IMR-90 (cell line): ENCODE data around the gene IFNE. TPM values are rescaled to one million over a fixed set of nuclear protein-coding genes. Genes with fewer than 3 reads are reported as not detected.

ENCODE experiments used
- ATAC-seq: fragments of 200-7000 bp; cut with Tn5 transposase; 2 replicates; pipeline ENCODE4 v1.9.1; 2020; ENCODE audit warnings: low read depth, mild to moderate bottlenecking, moderate library complexity
- BruUV-seq: library from RNA; stranded (reverse); fragments of 400-500 nt; replicated peaks from 2 replicates; lab custom pipeline; 2021; lab: Mats Ljungman, UMichigan
- CTCF ChIA-PET: fragments of 300-600 bp; formaldehyde crosslinking; extraction: SDS; loops from one replicate; lab custom pipeline; 2021; ENCODE audit warnings: antibody characterized with exemption; lab: Yijun Ruan, JAX
- POLR2A ChIA-PET: fragments of 300-600 bp; sonication (Branson Sonifier 250); formaldehyde crosslinking; loops from one replicate; lab custom pipeline; 2022; ENCODE audit warnings: antibody characterized with exemption; ENCODE audit not compliant: unreplicated experiment; lab: Charles Lee
- DNase-seq: peaks from one replicate; pipeline ENCODE4 v3.0.0; 2013
- H2AFZ ChIP-seq: replicated peaks from 2 replicates; pipeline ENCODE3; 2013; ENCODE audit warnings: low read length, mild to moderate bottlenecking; ENCODE audit not compliant: poor library complexity
- H2AK5ac ChIP-seq: 2 replicates; pipeline ENCODE4 v1.6.1; 2013; ENCODE audit warnings: low read depth, low read length, inconsistent platforms
- H2AK9ac ChIP-seq: replicated peaks from 2 replicates; pipeline ENCODE3; 2013; ENCODE audit warnings: mild to moderate bottlenecking, low read depth, low read length, moderate library complexity; ENCODE audit not compliant: poor library complexity
- H2BK120ac ChIP-seq: 2 replicates; pipeline ENCODE4 v1.6.1; 2013; ENCODE audit warnings: low read depth, low read length, inconsistent platforms
- H2BK15ac ChIP-seq: 3 replicates; pipeline ENCODE4 v1.6.1; 2013; ENCODE audit warnings: low read depth, low read length, inconsistent platforms
- H2BK20ac ChIP-seq: 2 replicates; pipeline ENCODE4 v1.6.1; 2013; ENCODE audit warnings: low read depth, mild to moderate bottlenecking, inconsistent platforms, low read length, moderate library complexity
- H2BK5ac ChIP-seq: 2 replicates; pipeline ENCODE4 v1.6.1; 2013; ENCODE audit warnings: mild to moderate bottlenecking, low read depth, low read length, inconsistent platforms; ENCODE audit not compliant: poor library complexity, severe bottlenecking
- H3K14ac ChIP-seq: replicated peaks from 2 replicates; pipeline ENCODE4 v1.6.1; 2013; ENCODE audit warnings: low read depth, low read length, inconsistent platforms
- H3K18ac ChIP-seq: 2 replicates; pipeline ENCODE4 v1.6.1; 2013; ENCODE audit warnings: low read depth, low read length, control low read depth
- H3K23ac ChIP-seq: 2 replicates; pipeline ENCODE4 v1.6.1; 2013; ENCODE audit warnings: low read depth, low read length, inconsistent platforms
- H3K27ac ChIP-seq: 2 replicates; pipeline ENCODE4 v1.5.1; 2013; ENCODE audit warnings: mild to moderate bottlenecking, control low read depth, low read length; ENCODE audit not compliant: insufficient read depth
- H3K27me3 ChIP-seq: 2 replicates; pipeline ENCODE4 v1.6.1; 2013; ENCODE audit warnings: low read length; ENCODE audit not compliant: control insufficient read depth, insufficient read depth
- H3K36me3 ChIP-seq: 2 replicates; pipeline ENCODE4 v1.6.1; 2013; ENCODE audit warnings: low read length, mixed read lengths; ENCODE audit not compliant: control insufficient read depth, insufficient read depth
- H3K4ac ChIP-seq: 2 replicates; pipeline ENCODE4 v1.6.1; 2013; ENCODE audit warnings: low read depth, low read length, inconsistent platforms
- H3K4me1 ChIP-seq: 2 replicates; pipeline ENCODE4 v1.6.1; 2013; ENCODE audit warnings: low read length, mixed read lengths; ENCODE audit not compliant: control insufficient read depth, insufficient read depth
- H3K4me2 ChIP-seq: 2 replicates; pipeline ENCODE4 v1.6.1; 2013; ENCODE audit warnings: low read depth, mild to moderate bottlenecking, control low read depth, low read length, moderate library complexity
- H3K4me3 ChIP-seq: 2 replicates; pipeline ENCODE4 v1.5.1; 2013; ENCODE audit warnings: low read depth, mild to moderate bottlenecking, control low read depth, low read length, moderate library complexity; ENCODE audit not compliant: insufficient read depth
- H3K56ac ChIP-seq: 2 replicates; pipeline ENCODE4 v1.6.1; 2013; ENCODE audit warnings: low read length, inconsistent platforms; ENCODE audit not compliant: insufficient read depth; ENCODE audit errors: extremely low read depth
- H3K79me1 ChIP-seq, 2 experiments: 2 replicates each; pipeline ENCODE4 v1.6.1; 2013; ENCODE audit warnings: low read length in 2 of 2, inconsistent platforms in 1 of 2, low read depth in 1 of 2
- H3K9ac ChIP-seq: 2 replicates; pipeline ENCODE4 v1.6.1; 2013; ENCODE audit warnings: low read depth, low read length, control low read depth
- H3K9me1 ChIP-seq: 2 replicates; pipeline ENCODE4 v1.6.1; 2013; ENCODE audit warnings: low read length, inconsistent platforms; ENCODE audit not compliant: insufficient read depth
- H3K9me3 ChIP-seq: 2 replicates; pipeline ENCODE4 v1.6.1; 2013; ENCODE audit warnings: low read length; ENCODE audit not compliant: control insufficient read depth, insufficient read depth
- H4K20me1 ChIP-seq: 2 replicates; pipeline ENCODE4 v1.6.1; 2013; ENCODE audit warnings: low read length, inconsistent platforms; ENCODE audit not compliant: insufficient read depth
- H4K5ac ChIP-seq: 2 replicates; pipeline ENCODE4 v1.6.1; 2013; ENCODE audit warnings: mild to moderate bottlenecking, low read depth, low read length, control low read depth
- H4K8ac ChIP-seq, 2 experiments: 2 replicates each; pipeline ENCODE4 v1.6.1; 2013; ENCODE audit warnings: low read depth in 2 of 2, low read length in 2 of 2, control low read depth in 1 of 2, inconsistent platforms in 1 of 2
- H4K91ac ChIP-seq: 2 replicates; pipeline ENCODE4 v1.6.1; 2013; ENCODE audit warnings: low read depth, low read length, inconsistent platforms; ENCODE audit not compliant: insufficient read depth
- CEBPB ChIP-seq: IDR thresholded peaks from 2 replicates; pipeline ENCODE4 v1.6.1; 2012; ENCODE audit warnings: low read depth, low read length, improper control_type of control experiment
- RFX5 ChIP-seq: IDR thresholded peaks from 2 replicates; pipeline ENCODE4 v1.8.0; 2012; ENCODE audit warnings: low read depth, mild to moderate bottlenecking, low read length, moderate library complexity
- dilution Hi-C: fragments of 300-500 bp; cut with HindIII; formaldehyde crosslinking; loops from one replicate; pipeline ENCODE4 v1.14.3; 2018; ENCODE audit warnings: low sequenced_read_pairs; ENCODE audit not compliant: unreplicated experiment
- in situ Hi-C: fragments of 300-500 bp; cut with MboI; formaldehyde crosslinking; loops from 3 replicates; pipeline ENCODE4 v1.14.3; 2019; ENCODE audit warnings: low sequenced_read_pairs, inconsistent platforms, mixed read lengths
- intact Hi-C: fragments of 100-400 bp; cut with micrococcal nuclease; formaldehyde crosslinking; loops from 2 replicates; pipeline ENCODE4 v1.10.0; 2022
- polyA plus RNA-seq, 3 experiments: library from polyadenylated mRNA; depleted of rRNA; stranded (reverse); fragments of >200 nt; gene quantifications; 2 replicates each; pipeline ENCODE4 v1.2.3, GENCODE V29; 2012; ENCODE audit warnings: low replicate concordance in 1 of 3
- total RNA-seq: library from RNA; depleted of rRNA; stranded (reverse); fragments of >200 nt; gene quantifications from 2 replicates; pipeline ENCODE4 v1.2.3, GENCODE V29; 2012
- TF ChIP-seq, protein P1 (sequence below): fragments of 150-350 bp; IDR thresholded peaks from 2 replicates; pipeline ENCODE4 v1.6.1; 2017; ENCODE audit warnings: mild to moderate bottlenecking, antibody characterized with exemption, low read length, low read depth

Gene IFNE
- total and polyA plus RNA-seq, 2 of the 4 experiments (the other 2 are of a cell fraction): 1.4 to 1.8 TPM

GRCh38 chr9:21504894-21505293 is 22.8 kb upstream of the IFNE start:
- Histone ChIP-seq H4K8ac (peak overlapping the region in 1 of 2 experiments; percentile 31; a peak in 1 of 4 replicates), H4K5ac (no peak overlapping the region; the same call in 1 of the 2 replicates), H2AFZ (no peak overlapping the region), H3K14ac (no peak overlapping the region), H3K4ac (no peak overlapping the region), H3K18ac (peak overlapping the region; percentile 75; the same call in 1 of the 2 replicates), H2BK15ac (no peak overlapping the region), H3K9ac (no peak overlapping the region), H2BK5ac (peak overlapping the region; percentile 35), H3K23ac (no peak overlapping the region), H3K4me2 (no peak overlapping the region), H3K9me3 (no peaks in the 10 kb centered on the region), H3K56ac (no peak overlapping the region), H3K27me3 (no peaks in the 10 kb centered on the region), H4K91ac (no peak overlapping the region), H3K27ac (no peak overlapping the region), H3K4me1 (peaks cover 6% of the 10 kb centered on the region; the same call in 1 of the 2 replicates), H3K79me1 (peaks cover 18 to 49% of the 10 kb centered on the region in 2 experiments), H3K36me3 (no peaks in the 10 kb centered on the region; the same call in 1 of the 2 replicates), H2BK20ac (0 out of 2 replicates have a peak overlapping the region, but pooled peaks have one; percentile 3), H3K4me3 (no peak overlapping the region), H2AK5ac (no peak overlapping the region), H3K9me1 (0 out of 2 replicates have a peak, but pooled peaks cover 5% of the 10 kb centered on the region), H4K20me1 (no peaks in the 10 kb centered on the region), H2AK9ac (no peak overlapping the region), H2BK120ac (no peak overlapping the region)
- no TSS peak for BruUV-seq
- in situ Hi-C loops: no loop called here
- DNase-seq (no peak), ATAC-seq (no peak)
- intact Hi-C loops: loop anchor here (10.0 kb wide), 1 partner anchor 50 kb away; no protein-coding TSS in a partner anchor
- POLR2A ChIA-PET: no interaction called here
- dilution Hi-C loops: no loop called here
- CTCF ChIA-PET: interaction anchor here (1.0 kb wide), 1 partner anchor 204 kb away, joined by 3 read pairs; no protein-coding TSS in a partner anchor
- no peak for TF ChIP-seq CEBPB
- TF ChIP-seq, protein P1, sequence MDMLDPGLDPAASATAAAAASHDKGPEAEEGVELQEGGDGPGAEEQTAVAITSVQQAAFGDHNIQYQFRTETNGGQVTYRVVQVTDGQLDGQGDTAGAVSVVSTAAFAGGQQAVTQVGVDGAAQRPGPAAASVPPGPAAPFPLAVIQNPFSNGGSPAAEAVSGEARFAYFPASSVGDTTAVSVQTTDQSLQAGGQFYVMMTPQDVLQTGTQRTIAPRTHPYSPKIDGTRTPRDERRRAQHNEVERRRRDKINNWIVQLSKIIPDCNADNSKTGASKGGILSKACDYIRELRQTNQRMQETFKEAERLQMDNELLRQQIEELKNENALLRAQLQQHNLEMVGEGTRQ: no peak
- no peak for TF ChIP-seq RFX5
